ENCODE measurements around the gene ADGRA1.

The ADGRA1 gene

GRCh38 chr10:133167693-133168616 is 80.2 kb downstream of the ADGRA1 start:
- Histone ChIP-seq H3K36me3 (no peaks in the 10 kb centered on the region), H3K9me3 (no peaks in the 10 kb centered on the region), H3K27ac (no peak overlapping the region), H3K27me3 (peaks cover 0 to 59% of the 10 kb centered on the region in 2 donors), H3K4me3 (no peak overlapping the region), H3K4me1 (no peaks in the 10 kb centered on the region)
- intact Hi-C loops (cut with DNase I; ENCODE audit: low total_unique reads), result no loop called here
- TF ChIP-seq, protein P1, sequence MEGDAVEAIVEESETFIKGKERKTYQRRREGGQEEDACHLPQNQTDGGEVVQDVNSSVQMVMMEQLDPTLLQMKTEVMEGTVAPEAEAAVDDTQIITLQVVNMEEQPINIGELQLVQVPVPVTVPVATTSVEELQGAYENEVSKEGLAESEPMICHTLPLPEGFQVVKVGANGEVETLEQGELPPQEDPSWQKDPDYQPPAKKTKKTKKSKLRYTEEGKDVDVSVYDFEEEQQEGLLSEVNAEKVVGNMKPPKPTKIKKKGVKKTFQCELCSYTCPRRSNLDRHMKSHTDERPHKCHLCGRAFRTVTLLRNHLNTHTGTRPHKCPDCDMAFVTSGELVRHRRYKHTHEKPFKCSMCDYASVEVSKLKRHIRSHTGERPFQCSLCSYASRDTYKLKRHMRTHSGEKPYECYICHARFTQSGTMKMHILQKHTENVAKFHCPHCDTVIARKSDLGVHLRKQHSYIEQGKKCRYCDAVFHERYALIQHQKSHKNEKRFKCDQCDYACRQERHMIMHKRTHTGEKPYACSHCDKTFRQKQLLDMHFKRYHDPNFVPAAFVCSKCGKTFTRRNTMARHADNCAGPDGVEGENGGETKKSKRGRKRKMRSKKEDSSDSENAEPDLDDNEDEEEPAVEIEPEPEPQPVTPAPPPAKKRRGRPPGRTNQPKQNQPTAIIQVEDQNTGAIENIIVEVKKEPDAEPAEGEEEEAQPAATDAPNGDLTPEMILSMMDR (IDR thresholded peaks at IDR 0.05), result no peak
- DNase-seq, result peak; percentile 7 to 52

DNA sequence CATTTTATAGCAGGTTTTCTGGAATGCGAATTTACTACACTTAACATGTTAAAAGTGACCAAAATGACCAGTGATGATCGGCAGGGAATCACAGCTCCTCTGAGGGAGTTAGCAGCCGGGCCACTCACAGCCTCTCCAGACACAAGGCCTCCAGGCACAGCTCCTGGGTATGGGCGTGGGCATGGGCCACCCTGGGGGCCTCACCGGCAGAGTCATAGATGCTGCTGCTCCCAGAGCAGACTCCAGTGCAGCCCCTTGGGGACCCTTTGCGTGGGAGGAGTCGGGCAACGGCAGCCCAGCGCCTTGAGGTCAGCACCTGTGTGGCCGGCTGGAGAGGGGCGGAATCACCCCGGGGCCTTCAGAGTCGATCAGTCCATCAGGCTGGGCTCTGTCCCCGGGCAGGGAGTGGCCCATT is 80.9 kb downstream of the ADGRA1 start:
- no peaks in the 10 kb centered on the region for H3K36me3 ChIP-seq

GRCh38 chr10:133169173-133169947 is 81.6 kb downstream of the ADGRA1 start:
- Histone ChIP-seq H3K9me3 (no peaks in the 10 kb centered on the region), H3K27ac (no peak overlapping the region), H3K36me3 (no peaks in the 10 kb centered on the region), H3K4me1 (no peaks in the 10 kb centered on the region), H3K27me3 (peaks cover 0 to 55% of the 10 kb centered on the region in 2 donors), H3K4me3 (no peak overlapping the region)
- TF ChIP-seq, protein P1 (IDR thresholded peaks at IDR 0.05), result no peak
- no peak for DNase-seq
- intact Hi-C loops (cut with DNase I; ENCODE audit: low total_unique reads), result no loop called here

More for the DNA sequence above, 80.9 kb downstream of the ADGRA1 start:
- Histone ChIP-seq H3K4me1 (no peaks in the 10 kb centered on the region), H3K4me3 (no peak overlapping the region), H3K9me3 (no peaks in the 10 kb centered on the region), H3K27ac (no peak overlapping the region), H3K27me3 (peaks cover 0 to 55% of the 10 kb centered on the region in 2 donors)
- TF ChIP-seq, protein P1 (IDR thresholded peaks at IDR 0.05), result no peak
- peak in 1 of 2 donors; percentile 56 for DNase-seq
- intact Hi-C loops (cut with DNase I; ENCODE audit: low total_unique reads), result no loop called here

- Histone ChIP-seq H3K36me3 (no peaks in the 10 kb centered on the region), H3K27ac (no peak overlapping the region), H3K4me3 (no peak overlapping the region), H3K4me1 (no peaks in the 10 kb centered on the region), H3K27me3 (peaks cover 0 to 49% of the 10 kb centered on the region in 2 donors), H3K9me3 (no peaks in the 10 kb centered on the region)
- intact Hi-C loops (cut with DNase I; ENCODE audit: low total_unique reads), result no loop called here
- TF ChIP-seq, protein P1 (IDR thresholded peaks at IDR 0.05), result no peak
- DNase-seq, result no peak
Measured at GRCh38 chr10:133170092-133170491, 82.4 kb downstream of the ADGRA1 start.

DNA sequence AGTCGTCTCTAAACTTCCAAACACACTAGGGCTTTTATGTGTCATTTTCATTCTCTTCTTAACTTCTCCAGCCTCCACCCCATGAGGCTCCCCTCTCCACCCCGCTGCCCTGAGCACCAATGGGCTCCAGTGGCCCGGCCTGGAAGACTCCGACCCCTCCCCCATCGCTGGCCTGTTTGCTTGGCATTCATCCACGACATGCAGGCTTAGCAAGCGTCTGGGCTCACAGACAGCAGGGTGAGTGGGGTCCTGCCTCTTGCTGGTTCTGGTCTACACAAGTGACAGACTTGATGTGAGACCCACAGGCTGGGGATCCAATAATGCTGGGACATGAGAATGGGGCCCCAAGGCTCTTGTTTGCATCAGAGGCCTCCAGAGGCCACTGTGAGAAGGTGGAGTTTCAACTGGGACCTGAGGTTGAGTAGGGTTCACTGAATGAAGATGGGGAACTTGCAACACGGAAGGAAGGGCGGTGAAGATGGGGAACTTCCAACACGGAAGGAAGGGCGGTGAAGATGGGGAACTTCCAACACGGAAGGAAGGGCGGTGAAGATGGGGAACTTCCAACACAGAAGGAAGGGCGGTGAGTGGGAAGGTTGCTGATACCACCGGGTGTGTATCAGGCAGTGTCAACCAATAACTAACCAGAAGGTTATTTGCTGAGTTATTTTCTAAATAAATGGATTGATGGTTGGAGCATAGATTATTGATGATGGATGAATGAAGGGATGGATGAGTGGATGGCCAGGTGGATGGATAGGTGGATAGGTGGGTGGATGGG is 86.3 kb downstream of the ADGRA1 start:
- Histone ChIP-seq H3K4me3 (no peak overlapping the region), H3K27me3 (peaks cover 0 to 10% of the 10 kb centered on the region in 2 donors), H3K4me1 (no peaks in the 10 kb centered on the region), H3K9me3 (no peaks in the 10 kb centered on the region), H3K27ac (no peak overlapping the region), H3K36me3 (no peaks in the 10 kb centered on the region)
- DNase-seq, result peak in 1 of 2 donors; percentile 5
- TF ChIP-seq, protein P1 (IDR thresholded peaks at IDR 0.05), result no peak
- intact Hi-C loops (cut with DNase I; ENCODE audit: low total_unique reads), result no loop called here

Data from tibial artery (tissue), 4 donors.